Fibroblast of villous mesenchyme (primary cell): ENCODE measurements around the gene CEACAM8. TPM values are rescaled to one million over a fixed set of nuclear protein-coding genes. Genes with fewer than 3 reads are reported as not detected.
"Not testable (repeated sequence)": the region's sequence is repeated elsewhere in the genome, so short reads cannot be mapped to it uniquely, and the experiment has no call there.

Source experiments
- DNase-seq: peaks from one replicate; pipeline ENCODE4 v3.0.0-alpha.2; 2010; ENCODE audit warnings: low read depth
- H3K4me3 ChIP-seq: 2 replicates; pipeline ENCODE4 v1.5.1; 2011; ENCODE audit warnings: low read depth, mild to moderate bottlenecking, low read length
- CTCF ChIP-seq: IDR thresholded peaks from 2 replicates; pipeline ENCODE4 v1.5.1; 2012; ENCODE audit warnings: low read depth, mild to moderate bottlenecking, low read length; ENCODE audit not compliant: insufficient read depth
- total RNA-seq: library from RNA; depleted of rRNA; stranded (reverse); fragments of >200 nt; gene quantifications from 2 replicates; pipeline ENCODE4 v1.2.3, GENCODE V29; 2012

CEACAM8 gene
- total RNA-seq, 1 donor = not detected

GRCh38 chr19:42561512-42561911 lies 33.2 kb downstream of the CEACAM8 start:
- DNase-seq = no peak
- TF ChIP-seq CTCF = no peak
- no peak overlapping the region for H3K4me3 ChIP-seq

GRCh38 chr19:42560731-42561130 lies 34.0 kb downstream of the CEACAM8 start:
- no peak overlapping the region for H3K4me3 ChIP-seq
- no peak for TF ChIP-seq CTCF
- no peak for DNase-seq

- H3K4me3 ChIP-seq = no peak overlapping the region
- TF ChIP-seq CTCF = no peak
These were observed 36.1 kb downstream of the CEACAM8 start for GRCh38 chr19:42558450-42559150.

GRCh38 chr19:42557386-42557871 lies 37.3 kb downstream of the CEACAM8 start:
- not testable (repeated sequence) for DNase-seq

More at GRCh38 chr19:42558450-42559150, 36.1 kb downstream of the CEACAM8 start:
- DNase-seq = no peak

GRCh38 chr19:42555801-42556200 lies 38.9 kb downstream of the CEACAM8 start:
- no peak for TF ChIP-seq CTCF
- no peak for DNase-seq
- H3K4me3 ChIP-seq = no peak overlapping the region

More at GRCh38 chr19:42557386-42557871, 37.3 kb downstream of the CEACAM8 start:
- H3K4me3 ChIP-seq = not testable (repeated sequence)

GRCh38 chr19:42555317-42555716 lies 39.4 kb downstream of the CEACAM8 start:
- DNase-seq = no peak
- H3K4me3 ChIP-seq = no peak overlapping the region
- TF ChIP-seq CTCF = no peak

GRCh38 chr19:42554046-42554575 lies 40.6 kb downstream of the CEACAM8 start:
- TF ChIP-seq CTCF = no peak
- no peak for DNase-seq
- no peak overlapping the region for H3K4me3 ChIP-seq
